ENCODE results near the gene DEAF1.
"Not testable (repeated sequence)": the region's sequence is repeated elsewhere in the genome, so short reads cannot be mapped to it uniquely, and the experiment has no call there.

The DEAF1 gene

DNA sequence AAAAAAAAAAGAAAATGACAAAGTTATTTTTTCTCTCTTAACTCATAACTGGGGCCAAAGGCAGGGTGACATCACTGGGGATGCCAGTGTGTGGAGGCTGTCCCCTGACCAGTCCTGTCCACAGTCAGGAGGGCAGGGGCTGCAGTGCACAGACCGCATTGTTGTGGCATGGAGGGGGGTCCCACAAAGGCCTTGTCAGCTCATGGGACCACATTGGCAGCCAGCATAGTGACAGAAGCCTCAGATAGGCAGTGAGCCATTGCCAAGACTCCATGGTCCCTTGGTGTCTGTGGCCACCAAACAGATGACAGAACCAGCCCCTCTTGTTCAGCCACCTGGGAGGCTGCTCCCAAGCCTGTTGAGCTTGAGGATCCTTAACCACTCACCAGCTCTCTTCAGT is 4.7 kb upstream of the DEAF1 start:
- no peak for DNase-seq

DNA sequence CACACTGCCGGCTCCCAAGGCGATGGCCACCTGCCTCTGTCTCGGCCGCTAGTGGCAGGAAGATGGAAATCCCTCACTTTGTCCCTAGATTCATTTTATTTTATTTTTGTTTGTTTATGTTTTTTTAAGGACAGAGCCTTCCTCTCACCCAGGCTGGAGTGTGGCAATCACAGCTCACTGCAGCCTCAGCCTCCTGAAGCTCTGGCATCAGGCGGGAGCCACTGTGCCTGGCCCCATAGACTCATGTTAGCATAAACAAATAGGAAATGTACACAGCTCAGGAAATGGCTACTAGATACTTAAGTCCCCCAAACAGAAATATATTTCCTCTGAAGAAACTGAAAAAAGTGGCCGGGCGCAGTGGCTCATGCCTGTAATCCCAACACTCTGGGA is 4.1 kb upstream of the DEAF1 start:
- no peak for DNase-seq

DNA sequence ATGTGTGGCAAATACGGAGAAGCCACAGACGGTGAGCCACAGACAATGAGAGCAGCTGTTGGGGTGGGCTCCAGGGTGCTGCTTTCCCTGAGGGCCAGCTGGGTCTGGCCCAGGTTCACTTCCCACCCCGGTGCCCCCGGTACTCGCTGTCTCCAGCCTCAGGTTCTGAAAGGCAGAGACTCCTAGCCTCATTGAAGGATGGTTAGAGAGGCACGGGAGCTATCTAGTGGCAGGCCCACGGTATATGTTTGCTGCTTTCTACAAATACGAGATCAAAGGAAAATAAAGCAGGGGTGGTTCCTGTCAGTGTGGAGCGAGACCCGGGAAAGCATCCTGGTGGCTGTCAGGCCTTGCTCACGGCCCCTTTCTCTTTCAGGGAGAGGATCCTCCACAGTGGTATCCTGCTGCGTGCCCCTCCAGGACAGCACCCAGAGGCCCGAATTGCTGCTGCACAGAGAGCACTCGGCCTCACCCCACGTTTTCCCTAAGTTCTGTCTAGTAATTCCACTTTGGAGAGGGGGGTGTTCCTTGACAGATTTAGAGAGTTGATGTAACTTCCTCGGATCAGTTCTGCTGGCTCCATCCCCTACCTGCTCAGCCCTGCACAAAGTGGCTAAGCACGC is 3.6 kb upstream of the DEAF1 start:
- no peak for DNase-seq

DNA sequence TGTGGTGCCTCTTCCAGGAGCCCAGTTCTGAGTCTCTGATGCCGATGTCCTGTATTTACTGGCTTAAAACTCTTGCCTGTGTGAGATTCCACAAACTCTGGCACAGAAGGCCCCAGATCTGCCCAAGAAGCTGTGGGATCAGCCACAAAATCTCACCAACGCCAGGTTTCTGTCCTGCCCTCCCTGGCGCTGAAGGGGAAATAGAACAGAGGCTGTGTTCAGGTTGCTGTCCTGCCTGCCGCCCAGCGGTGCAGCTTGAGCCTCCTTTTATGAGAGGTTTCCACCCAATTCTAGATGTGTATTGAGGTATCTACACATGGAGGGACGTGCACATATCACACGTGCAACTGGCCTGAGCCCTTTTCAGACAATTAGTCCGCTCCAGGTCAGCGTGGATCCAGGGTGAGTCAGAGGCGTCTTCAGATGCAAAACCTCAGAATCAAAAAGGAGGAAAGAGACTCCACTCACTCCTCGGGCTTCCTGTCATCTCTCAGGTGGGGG is 2.8 kb upstream of the DEAF1 start:
- DNase-seq: peak; percentile 78

DNA sequence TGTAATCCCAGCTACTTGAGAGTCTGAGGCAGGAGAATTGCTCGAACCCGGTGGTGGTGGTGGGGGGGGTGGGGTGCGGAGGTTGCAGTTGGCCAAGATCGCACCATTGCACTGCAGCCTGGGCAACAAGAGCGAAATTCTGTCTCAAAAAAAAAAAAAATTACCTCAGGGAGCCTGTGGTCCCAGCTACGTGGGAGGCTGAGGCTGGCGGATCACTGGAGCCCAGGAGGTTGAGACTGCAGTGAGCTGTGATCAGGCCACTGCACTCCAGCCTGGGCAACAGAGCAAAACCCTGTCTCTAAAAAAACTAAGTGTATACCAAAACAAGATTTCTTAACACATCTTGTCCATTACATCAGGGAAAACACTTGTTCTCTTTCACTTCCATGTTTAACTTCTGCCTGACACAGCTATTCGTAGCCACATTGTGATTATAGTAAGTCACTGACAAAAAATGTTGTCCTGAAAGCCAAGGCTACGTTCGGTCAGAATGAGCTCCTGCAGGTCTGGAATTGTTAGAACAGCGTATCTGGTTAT is 2.0 kb upstream of the DEAF1 start:
- peak; percentile 84 for DNase-seq

DNA sequence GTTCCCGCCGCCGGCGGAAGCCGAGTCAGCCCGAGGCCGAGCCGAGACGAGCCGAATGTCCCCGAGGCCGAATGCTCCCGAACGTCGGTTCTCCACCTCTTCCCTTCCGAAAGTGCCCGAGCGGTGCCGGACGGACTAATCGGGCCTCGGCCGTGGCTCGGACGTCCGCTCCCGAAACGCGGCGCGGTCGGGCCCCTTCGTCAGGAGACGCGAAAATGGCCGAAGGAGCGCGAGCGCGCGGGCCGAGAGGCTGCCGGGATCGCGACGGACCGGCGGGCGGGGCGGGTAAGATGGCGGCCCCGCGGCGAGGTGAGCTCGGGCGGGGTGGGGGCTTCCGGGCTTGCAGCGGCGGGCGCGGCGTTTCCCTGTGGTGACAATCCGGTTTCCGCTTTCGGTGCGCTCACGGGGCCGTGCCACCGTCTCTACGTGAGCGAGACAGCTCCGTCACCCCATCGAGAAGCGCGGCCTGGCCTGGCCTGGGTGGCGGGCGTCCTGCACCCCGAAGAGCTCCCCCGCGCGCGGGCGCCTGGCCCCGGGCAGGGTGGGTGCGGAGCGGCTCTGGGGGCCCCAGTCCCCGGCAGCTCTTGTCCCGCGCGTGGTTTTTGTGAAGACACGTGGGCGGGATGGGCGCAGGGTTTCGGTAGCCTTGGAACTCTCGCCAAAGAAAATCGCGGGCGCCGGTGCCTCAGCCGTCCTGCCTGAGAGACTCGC is 671 bp upstream of the DEAF1 start, which contains the start of gene TMEM80:
Gene TMEM80 (plus strand): TSS at position 279 of the 711 bp plus-strand sequence. CDS start 12 bp downstream, at position 291.
- peak; percentile 99 for DNase-seq

DNA sequence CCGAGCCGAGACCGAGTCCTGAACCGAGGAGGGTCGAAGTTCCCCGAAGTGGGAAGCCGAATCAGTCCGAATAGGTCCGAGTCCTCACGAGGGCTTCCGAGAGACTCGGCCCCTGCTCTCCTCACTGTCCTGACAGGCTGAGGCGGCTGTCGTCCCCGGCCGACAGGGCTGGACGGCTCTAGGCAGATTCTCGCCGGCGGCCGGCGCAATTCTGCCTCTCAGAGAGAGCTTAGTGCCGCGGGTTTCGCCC is 191 bp upstream of the DEAF1 start:
- DNase-seq: no peak

DNA sequence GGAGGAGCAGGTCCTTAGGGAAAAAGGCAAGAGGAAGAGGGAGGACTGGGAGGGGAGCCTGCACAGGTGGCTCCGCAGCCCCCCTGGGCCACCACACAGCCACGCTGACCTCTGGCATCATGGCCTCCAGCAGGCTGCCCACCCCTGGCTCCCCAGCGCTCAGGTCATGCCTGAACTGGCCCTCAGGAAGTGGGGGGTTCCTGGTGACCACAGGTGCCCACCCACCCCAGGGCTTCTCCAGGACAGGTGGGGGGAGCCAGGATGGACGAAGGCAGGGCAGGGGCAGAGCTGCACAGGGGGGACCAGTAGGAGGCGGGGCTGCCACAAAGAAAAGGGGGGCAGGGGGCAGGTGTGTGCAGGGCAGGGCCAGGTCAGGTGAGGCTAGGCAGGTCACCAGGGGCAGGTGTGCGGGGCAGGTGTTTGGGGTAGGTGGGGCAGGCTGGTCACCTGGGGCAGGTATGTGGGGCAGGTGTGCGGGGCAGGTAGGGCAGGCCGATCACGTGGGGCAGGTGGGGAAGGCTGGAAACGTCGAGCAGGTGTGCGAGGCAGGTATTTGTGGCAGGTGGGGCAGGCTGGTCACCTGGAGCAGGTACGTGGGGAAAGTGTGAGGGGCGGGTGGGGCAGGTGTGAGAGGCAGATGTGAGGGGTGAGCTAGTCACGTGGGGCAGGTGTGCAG is 997 bp downstream of the DEAF1 start:
- DNase-seq: no peak

DNA sequence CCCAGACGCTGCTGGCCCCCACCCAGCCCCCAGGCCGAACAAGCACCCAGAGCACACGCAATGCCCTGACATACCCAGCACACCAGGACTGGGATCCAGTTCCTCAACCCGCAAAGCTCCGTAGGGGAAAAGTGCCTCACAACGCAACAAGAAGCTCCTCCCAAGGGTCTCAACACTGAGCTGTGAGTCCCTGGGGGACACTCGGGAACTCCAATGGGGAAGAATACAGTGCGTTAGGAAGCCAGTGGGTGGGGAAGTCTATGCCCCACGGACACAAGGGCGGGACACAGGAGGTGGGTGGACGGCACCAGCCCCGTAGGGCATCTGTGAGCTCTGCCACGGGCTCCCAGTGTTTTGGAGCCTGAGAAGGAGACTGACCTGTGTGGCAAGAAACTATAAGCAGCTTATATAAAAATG is 1.6 kb downstream of the DEAF1 start:
- DNase-seq: peak; percentile 29

DNA sequence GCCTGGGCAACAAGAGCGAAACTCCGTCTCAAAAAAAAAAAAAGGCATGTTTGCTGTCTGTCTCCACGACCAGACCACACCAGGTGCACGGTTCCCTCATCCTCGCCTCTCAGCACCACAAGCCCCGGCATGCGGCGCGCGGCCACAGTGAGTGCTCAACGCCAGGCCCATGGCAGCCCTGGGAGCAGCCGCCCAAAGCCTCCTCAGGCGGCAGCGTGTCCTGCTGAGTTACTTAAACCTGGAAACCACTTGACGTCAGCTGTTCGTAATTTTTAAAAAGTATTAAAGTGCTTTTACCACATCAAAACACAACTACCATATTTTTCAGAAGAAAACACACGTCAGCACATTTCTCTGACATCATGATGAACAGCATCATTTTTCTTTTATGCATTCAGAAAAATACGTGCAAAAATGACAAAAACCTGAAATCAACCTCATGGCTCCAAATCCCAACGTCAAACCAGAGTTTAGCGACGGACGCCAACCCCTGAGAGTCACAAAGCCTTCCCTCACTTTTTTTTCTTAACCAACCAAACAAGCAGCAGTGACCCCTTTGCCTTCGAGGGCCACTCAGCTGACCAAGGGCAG is 2.1 kb downstream of the DEAF1 start:
- no peak for DNase-seq

DNA sequence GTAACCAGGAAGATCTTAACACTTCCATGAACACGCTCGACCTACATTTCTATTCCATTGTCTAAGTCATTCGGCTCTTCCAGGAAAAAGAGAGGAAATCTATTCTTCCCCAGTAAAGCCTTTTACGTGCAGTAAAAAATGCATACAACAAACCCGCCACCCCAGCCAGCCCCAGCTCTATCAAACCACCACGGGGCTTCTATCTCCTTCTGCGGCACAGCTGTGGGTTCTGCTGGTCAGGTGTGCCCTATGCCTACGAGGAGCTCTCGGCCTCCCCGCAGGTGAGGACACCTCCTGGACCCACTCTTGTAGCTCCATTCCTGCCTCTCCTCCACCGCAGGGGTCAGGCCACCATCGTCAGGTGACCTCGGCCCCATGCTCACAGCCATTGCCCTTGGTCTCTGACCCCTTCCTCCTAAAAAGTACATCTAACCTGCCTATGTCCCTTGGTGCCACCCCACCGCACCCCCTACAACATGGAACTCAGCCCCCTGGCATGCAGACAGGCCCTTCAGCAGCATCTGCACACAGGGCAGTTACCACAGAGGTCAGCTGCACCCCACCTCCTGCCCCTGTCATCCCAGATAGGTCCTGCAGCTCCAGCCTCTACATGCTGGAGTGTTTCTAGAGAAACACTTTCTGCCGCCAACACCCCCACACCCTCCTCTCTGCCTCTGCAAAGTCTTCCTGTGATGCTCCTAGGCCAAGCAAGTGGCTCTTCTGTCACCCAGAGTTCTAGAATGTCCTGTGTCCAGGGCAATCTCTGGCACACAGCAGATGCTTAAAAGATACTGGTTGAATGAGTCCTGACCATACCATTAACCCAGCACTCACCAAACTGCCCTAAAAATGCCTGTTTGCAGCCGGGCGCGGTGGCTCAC is 3.1 kb downstream of the DEAF1 start:
- no peak for DNase-seq

DNA sequence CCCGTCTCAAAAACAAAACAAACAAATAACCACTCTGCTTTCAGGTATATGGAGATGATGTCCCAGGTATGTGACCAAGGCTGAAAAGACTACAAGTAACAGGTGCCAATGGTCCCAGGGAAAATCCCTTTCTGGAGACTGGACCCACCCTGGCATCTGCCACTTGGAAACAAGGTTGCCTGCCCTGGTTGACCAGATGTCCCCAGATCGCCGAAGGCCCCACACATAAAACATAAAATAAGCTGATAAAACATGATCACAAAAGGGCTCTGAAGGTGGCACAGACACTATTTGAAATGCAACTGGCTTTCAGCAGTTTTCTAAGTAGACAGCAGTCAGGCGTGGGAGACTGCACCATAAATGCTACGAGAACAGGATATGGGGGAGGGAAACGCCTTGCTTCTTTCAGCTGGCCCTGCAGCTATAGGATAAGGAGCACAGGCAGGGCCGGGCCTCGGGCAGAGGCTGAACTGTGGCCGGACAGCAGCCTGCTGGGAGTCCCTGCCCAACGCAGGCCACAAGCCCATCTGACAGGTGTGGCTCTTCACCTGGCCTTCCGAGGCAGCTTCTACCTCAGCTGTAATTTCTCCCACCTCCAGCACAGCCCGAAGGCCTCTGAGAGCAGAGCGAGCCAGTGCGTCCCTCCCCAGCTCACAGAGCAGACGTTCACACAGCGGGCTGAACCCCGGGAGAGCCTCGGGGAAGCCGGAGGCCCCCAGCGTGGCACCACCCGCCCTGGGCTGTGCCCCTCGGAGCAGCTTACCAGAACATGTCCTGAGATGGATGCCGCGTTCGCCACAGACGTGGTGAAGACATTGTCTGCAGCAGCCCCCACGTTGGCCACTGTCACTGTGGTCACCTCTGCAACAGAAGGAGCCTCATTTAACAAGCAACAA is 4.0 kb downstream of the DEAF1 start:
- DNase-seq: no peak

DNA sequence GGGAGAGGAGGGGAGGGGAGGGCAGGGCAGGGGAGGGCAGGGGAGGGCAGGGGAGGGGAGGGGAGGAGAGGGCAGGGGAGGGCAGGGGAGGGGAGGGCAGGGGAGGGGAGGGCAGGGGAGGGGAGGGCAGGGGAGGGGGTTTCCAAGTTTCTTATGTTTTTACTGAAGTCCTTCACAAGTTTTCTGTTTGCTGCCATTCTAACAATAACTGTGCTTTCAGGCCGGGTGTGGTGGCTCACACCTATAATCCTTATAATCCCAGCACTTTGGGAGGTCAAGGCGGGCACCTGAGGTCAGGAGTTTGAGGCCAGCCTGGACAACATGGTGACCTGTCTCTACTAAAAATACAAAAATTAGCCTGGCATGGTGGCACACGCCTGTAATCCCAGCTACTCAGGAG is 4.8 kb downstream of the DEAF1 start:
- not testable (repeated sequence) for DNase-seq

DNA sequence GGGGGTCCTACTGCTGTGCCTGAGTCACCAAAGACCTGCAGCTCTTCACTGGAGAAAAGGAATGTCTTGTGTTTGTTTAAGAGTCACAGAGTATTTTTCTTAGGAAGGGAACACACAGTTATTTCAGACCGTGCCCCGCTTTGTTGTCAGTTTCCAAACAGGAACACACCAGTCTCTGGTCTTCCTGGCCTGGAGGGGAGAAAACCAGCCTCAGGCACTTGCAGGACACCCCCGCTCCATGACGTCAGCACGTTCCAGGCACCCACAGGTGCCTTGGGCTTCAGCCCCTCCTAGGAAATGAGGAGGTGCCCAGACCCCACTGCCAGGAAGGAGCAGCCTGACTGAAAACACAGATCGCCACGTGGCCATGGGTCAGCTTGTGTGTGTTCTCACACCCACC is 5.4 kb downstream of the DEAF1 start:
- DNase-seq: no peak

DNA sequence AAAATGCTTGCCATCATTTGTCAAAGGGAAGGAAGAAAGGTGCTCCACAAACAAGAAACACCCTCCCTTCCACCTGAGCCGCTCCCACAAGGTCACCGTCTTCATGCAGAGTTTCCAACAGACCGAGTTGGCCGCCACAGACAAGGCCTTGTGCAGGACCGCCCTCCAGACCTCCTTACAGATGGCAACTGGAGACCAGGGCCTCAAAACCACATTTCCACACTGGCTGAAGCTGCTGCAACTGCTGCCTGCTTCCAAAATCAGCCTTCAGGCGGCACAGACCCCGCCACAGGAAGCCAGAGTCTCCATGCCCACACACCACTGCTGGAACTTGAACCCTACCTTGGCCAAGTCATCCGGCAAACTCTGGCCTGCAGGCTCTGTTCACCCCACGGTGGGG is 6.3 kb downstream of the DEAF1 start:
- no peak for DNase-seq

DNA sequence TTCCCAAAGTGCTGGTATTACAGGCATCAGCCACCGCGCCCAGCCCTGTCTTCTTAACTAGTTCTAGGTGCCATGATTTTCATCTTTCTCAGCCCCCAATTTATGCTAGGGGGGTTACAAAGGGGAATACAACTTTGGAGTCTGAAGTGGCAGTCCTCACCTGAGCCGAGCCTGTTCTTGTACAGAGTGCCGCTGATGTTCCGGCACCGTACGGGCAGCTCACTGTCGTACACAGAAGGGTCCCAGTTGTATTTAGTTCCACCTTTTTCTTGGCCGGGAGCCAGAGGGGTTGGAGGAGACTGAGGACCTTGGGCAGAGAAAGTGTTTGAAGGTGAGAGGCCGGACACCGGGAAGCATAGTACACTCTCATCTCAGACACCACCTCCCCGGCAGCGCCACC is 7.3 kb downstream of the DEAF1 start:
- DNase-seq: no peak

DNA sequence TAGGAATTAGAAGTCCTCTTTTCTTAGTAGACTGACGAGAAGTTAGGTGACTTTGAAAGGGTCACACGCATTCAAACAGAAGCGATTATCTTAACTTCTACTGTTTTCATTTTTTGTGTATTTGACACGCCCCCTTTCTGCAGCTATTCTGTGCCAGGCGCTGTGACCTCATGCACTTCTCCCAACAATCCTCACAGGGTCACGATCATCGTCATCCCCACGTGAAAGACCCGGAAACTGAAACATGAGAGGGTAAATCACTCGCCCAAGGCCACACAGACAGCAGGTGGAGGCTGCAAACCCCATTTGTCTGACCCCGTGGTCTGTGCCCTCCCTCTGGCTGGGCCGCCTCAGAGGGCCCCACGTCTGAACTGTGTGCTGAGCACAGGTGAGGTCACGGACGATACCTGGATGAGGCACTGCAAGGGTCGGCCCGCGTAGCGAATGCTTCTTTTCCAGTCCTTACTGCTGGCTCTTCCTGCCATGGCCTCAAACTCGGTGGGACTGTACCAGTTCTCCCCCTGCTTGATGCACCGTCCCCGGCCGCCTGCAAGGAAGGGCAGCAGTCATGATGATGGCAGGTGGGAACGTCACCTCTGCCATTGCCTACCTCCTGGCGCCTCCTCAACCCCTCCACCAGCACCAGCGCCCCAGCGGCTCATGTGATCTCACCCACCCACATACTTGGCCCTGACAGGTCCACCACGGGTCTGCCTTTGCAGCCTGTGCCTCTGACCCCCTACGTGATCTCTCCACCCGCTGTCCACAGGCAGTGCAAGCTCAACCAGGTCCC is 8.4 kb downstream of the DEAF1 start:
- no peak for DNase-seq

DNA sequence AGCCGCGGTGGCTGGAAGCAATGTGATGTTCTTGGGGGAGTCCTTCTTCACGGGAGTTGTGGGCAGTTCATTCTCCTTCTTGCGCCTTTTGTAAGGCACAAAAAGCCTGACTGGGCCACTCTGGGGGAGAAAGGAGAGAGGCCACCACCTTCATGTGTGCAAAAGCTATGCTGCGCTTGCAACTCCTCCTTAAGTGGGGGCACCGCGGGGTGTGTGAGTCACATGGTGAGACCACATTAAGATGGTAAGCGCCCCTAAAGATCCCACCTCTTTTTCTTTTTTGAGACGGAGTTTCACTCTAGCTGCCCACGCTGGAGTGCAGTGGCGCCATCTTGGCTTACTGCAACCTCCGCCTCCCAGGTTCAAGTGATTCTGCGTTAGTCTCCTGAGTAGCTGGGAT is 14.1 kb downstream of the DEAF1 start:
- no peak for DNase-seq

DNA sequence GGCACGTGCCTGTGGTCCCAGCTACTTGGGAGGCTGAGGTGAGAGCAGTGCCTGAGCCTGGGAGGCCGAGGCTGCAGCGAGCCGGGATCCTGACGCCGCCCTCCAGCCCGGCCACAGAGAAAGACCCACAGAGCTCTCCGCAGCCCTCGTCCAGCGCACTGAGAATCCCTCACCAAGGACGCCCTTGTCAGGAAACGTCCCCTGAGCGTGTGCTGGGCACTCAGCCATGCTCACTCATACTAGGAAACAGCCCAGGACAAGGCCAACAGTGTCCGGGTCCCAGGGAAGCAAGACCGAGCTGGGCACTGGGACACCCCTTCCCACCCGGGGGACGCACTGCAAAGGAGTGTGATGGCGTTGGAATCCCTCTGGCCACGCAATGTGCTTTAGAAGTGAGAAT is 14.5 kb downstream of the DEAF1 start:
- no peak for DNase-seq
